GM21367 (cell line): ENCODE data around the gene TFIP11.

Source experiments
- ATAC-seq: cut with Tn5 transposase; IDR thresholded peaks from one replicate; pipeline ENCODE4 v1.9.1; 2021; ENCODE audit not compliant: unreplicated experiment

TFIP11 gene

DNA sequence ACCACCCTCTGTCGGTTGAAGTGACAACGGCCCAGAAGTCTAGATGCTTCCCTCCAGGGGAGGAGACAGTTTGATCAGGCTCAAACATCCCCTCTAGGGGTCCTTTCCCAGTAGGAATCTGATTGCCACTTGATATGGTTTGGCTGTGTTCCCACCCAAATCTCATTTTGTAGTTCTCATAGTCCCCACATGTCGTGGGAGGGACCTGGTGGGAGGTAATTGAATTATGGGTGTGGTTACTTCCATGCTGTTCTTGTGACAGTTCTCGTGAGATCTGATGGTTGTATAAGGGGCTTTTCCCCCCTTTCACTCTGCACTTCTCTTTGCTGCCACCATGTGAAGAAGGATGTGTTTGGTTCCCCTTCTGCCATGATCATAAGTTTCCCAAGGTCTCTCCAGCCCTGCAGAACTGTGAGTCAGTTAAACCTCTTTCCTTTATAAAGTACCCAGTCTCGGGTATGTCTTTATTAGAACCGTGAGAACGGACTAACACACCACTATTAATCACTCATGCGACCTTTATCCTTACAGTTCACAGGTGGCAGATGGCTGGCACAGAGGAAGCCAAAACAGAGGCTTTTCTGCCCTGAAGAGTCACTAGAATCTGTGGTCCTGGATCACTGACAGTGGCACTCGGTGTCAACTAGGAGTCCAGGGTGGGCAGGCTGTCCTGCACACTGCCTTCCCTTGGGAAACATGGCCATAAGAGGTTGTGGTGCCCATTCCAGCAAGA is 61.7 kb downstream of the TFIP11 start:
- no peak for ATAC-seq

DNA sequence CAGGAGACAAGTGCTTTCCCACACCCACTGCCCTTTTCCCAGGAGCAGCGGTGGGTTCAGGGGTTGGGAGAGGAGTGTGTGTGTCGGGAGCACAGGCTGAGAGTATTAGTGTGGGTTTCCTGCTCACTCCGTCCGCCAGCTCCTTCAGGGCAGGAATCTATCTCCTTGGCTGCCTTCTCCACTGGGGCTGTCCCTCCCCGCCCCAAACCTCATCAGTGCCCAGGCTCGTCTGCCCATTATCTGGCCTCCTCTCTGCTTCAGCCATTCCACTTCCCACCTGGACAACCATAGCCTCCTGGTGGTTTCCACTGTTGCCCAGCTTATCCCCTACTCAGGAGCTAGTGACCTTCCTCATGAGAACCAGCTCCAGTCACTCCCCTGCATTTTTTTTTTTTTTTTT is 63.3 kb downstream of the TFIP11 start:
- no peak for ATAC-seq

DNA sequence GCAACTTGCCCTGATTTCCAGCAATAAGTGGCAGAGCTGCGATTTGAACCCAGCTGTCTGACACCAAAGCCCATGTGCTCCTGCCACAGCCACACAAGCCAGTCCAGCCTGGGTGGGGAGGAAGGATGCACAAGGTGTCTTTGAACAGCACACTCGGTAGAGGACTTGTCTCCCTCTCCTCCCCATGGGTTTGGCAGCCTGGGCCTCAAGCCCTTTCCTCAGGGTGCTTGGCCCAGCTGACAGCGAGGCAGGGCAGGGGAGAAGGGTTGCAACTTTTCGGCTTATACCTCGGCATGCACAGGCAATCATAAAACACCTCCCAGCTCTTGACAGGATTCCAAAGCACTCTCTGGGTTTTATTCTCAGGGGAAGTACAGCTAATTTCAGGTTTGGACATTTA is 63.9 kb downstream of the TFIP11 start:
- ATAC-seq: no peak

DNA sequence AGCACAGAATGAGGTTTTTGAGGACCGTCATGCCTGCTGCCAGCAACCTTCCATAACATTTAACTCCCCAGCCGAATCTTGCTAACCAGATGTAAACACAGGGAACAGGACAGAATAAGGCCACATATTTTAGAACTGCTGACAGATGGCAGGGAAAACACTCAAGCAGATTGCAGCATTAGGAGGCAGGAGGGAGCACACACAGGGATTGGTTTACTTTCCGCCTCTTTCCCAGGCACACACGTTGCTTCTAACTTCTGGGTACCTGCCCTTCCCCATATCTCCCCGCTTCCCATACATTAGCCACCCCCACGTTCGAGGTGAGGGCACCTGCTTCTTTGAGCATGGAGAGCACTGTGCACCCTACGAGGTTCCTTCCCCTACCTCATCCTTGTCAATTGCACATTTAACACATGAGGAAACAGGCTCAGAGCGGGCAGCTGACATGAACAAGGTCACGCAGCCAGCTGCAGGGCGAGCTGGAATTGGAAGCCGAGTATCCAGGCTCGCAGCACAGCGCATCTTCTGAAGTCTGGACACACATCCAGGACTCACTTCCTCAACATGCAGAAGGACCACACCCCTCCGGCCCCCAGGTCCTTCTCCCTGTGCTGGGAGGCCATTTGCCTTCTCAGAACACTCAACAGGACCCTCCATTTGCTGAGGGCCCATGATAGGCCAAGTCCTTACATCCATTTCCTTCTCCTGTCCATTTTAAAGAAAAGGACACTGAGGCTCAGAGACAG is 64.5 kb downstream of the TFIP11 start:
- ATAC-seq: no peak

DNA sequence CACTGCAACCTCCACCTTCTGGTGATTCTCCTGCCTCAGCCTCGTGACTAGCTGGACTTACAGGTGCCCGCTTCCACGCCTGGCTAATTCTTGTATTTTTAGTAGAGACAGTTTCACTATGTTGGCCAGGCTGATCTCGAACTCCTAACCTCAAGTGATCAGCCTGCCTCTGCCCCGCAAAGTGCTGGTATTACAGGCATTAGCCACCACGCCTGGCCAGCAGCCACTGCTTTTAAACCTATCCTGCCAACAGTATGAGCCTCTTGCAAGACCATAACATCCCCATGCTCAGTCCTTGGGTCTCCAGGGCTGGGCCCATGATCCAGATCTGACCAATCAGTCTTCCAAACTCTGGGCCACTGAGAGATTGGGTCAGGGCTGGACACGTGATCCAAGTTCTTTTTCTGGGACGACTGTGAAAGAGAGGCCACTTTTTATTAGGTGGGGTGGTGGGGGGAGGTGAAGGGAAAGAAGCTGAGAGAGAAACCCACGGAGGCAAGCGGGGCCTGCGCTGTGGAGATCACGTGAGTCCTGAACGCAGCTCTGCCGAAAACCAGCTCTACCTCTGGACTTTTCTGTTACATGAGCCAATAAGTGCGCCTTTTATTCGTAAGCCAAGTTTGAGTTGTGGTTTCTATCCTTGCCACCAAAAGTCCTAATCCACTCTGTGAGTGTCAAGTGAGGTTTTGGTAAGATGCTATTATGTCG is 65.3 kb downstream of the TFIP11 start:
- ATAC-seq: no peak

DNA sequence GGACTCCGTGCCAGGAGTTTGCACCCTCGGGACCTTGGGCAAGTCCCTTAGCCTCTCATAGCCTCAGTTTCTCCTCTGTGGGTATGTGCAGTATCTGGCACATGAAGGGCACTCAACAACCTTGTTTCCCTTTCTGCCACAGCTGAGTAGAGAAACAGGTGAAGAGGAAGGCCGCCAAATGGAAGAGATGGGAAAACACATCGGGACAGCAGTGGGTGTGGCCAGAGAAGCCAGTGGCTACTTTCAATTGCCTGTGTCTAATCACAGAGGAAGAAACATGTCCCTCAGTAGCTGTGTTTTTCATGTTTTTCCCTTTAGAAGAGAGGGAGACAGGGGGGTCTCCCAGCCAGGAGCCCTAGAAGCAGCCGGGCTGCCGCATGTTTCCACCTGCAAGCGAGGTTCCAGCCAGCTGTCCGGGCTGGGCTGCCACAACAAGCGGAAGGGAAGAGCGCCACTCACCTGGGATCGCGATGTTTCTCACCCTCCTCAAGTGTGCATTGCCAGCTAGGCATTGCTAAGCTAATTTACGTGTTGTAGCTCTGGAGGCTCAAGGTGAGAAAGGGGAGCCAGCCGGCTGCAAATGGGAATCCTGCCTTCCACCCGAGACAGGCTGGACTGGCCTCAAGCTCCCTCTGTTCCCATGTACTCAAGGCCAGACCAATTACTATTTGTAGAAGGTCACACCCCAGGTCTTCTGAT is 66.5 kb downstream of the TFIP11 start:
- ATAC-seq: no peak

DNA sequence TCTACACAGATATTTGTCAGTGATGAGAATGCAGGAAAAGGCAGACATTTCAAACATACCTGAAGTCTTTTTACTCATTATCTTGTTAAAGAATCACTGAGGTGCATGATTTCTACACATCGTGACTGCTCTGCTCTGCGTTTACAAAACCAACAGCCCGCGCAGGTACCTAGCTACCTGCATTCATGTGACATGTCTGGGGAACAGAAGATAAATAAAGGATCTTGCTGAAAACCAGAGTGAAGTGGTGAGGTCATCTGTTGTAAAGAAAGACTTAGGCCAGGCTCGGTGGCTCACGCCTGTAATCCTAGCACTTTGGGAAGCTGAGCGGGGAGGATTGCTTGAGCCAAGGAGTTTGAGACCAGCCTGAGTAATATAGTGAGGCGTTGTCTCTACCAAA is 67.5 kb downstream of the TFIP11 start:
- no peak for ATAC-seq

DNA sequence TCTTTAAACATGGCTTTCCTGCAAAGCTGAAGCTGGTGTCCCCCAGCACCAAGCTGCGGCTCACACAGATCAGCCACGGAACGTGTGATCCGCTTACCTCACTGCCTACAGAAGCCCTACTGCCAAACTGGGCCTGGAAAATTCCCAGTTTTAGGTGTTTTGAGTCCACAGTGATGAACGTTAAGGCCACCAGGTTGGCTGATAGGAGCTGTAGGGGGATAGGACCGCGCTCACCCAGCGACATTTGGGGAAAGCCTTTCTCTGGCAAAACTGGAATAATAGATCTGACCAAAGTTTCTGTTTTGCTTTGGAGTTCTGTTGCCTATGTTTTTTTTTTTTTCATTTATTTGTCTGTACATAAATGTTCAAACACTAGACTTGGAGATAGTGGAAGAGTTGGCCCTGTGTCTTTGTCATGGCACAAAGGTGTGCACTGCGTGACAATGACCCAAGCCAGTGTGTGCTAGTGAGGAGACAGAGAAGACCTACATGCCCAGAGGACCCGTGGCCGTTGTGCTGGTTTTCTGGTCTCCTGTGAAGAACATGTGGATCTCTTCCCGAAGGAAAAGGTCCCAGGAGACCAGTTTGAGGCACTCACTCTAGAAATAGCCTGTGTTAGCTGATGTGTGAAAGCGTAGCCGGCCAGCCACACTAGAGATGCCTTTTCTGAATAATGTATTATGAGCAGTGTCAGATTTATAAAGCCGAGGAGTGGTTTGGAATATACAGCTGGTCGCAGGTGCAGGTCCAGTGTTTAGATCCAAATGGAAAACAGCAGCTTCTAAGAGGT is 68.2 kb downstream of the TFIP11 start:
- ATAC-seq: no peak

DNA sequence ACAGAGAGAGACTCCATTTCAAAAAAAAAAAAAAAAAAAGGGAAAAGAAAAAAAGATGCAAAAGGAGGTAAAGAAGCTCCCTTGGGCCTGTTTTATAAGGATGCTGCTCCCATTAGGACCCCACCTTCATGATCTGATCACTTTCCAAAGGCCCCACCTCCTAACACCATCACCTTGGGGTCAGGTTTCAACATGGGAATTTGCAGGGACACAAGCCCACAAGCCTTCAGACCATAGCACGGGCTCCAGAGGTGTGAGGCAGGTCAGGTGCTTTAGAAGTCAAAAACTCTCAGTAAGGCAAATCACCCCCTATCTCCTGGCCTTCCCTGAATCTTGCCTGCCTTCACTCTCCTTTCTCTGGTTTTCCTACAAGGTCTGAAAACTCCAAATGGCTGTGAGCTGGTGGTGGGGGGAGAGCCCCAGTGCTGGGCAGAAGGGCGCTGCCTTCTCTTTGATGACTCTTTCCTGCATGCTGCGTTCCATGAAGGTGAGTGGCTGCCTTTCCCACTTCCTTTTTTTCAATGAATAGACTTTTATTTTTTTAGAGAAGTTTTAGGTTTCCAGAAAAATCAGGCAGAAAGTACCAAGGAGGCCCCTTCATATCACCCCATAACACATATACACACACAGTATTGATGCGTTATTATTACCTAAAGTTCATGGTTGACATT is 70.1 kb downstream of the TFIP11 start:
- ATAC-seq: no peak
